ENCODE measurements around the gene HDAC4. TPM values are rescaled to one million over a fixed set of nuclear protein-coding genes. Genes with fewer than 3 reads are reported as not detected.

HDAC4 gene
- total RNA-seq, 1 experiment from 2014 or later = 40.1 TPM

GRCh38 chr2:239027391-239028252 is 373.2 kb downstream of the HDAC4 start:
- Histone ChIP-seq H3K9me3 (ENCODE audit: control insufficient read depth, insufficient read depth, low read depth, low read length) (no peaks in the 10 kb centered on the region), H3K4me1 (ENCODE audit: control insufficient read depth, insufficient read depth, low read length) (no peaks in the 10 kb centered on the region), H3K4me3 (ENCODE audit: low read depth in 2 of 2, low read length in 2 of 2) (no peak overlapping the region), H3K27me3 (ENCODE audit: control insufficient read depth, insufficient read depth, low read length) (peaks cover 5% of the 10 kb centered on the region), H3K36me3 (ENCODE audit: control insufficient read depth, insufficient read depth, low read length) (no peaks in the 10 kb centered on the region), H3K27ac (ENCODE audit: low read length) (no peak overlapping the region)
- in situ Hi-C loops (cut with HindIII; ENCODE audit: low pct_unique_long_range_greater_than_20kb, low sequenced_read_pairs) = no loop called here
- ChIA-PET CTCF (no interaction called here), POLR2A (interaction anchor here (0.5 kb wide), 1 partner anchor 90 kb away, joined by 5 read pairs; no protein-coding TSS in a partner anchor)
- intact Hi-C loops (cut with micrococcal nuclease; ENCODE audit: unreplicated experiment) = no loop called here
- BruUV-seq (replicated peaks) = no TSS peak
- DNase-seq (ENCODE audit: low read depth, low spot score) (no peak), ATAC-seq (no peak)
- TF ChIP-seq SIN3A (IDR thresholded peaks at IDR 0.05; ENCODE audit: borderline replicate concordance, insufficient read depth, low read depth, low read length) (no peak), TCF7L2 (IDR thresholded peaks at IDR 0.05; ENCODE audit: low read depth, low read length) (no peak), POLR2AphosphoS5 (IDR thresholded peaks at IDR 0.05; ENCODE audit: low read depth, low read length) (no peak), CTCF (IDR thresholded peaks at IDR 0.05) (no peak), REST (IDR thresholded peaks at IDR 0.05; ENCODE audit: insufficient read depth in 1 of 2, low read depth in 2 of 2, low read length in 1 of 2) (no peak)

GRCh38 chr2:239026711-239027361 is 374.0 kb downstream of the HDAC4 start:
- Histone ChIP-seq H3K4me3 (ENCODE audit: low read depth in 2 of 2, low read length in 2 of 2) (no peak overlapping the region), H3K36me3 (ENCODE audit: control insufficient read depth, insufficient read depth, low read length) (no peaks in the 10 kb centered on the region), H3K4me1 (ENCODE audit: control insufficient read depth, insufficient read depth, low read length) (no peaks in the 10 kb centered on the region), H3K27me3 (ENCODE audit: control insufficient read depth, insufficient read depth, low read length) (no peaks in the 10 kb centered on the region; the same call in 1 of the 2 replicates), H3K27ac (ENCODE audit: low read length) (no peak overlapping the region), H3K9me3 (ENCODE audit: control insufficient read depth, insufficient read depth, low read depth, low read length) (no peaks in the 10 kb centered on the region)
- DNase-seq (ENCODE audit: low read depth, low spot score) (no peak), ATAC-seq (no peak)
- TF ChIP-seq REST (IDR thresholded peaks at IDR 0.05; ENCODE audit: insufficient read depth in 1 of 2, low read depth in 2 of 2, low read length in 1 of 2) (no peak), CTCF (IDR thresholded peaks at IDR 0.05) (no peak), SIN3A (IDR thresholded peaks at IDR 0.05; ENCODE audit: borderline replicate concordance, insufficient read depth, low read depth, low read length) (no peak), TCF7L2 (IDR thresholded peaks at IDR 0.05; ENCODE audit: low read depth, low read length) (no peak), POLR2AphosphoS5 (IDR thresholded peaks at IDR 0.05; ENCODE audit: low read depth, low read length) (no peak)
- intact Hi-C loops (cut with micrococcal nuclease; ENCODE audit: unreplicated experiment) = no loop called here
- in situ Hi-C loops (cut with HindIII; ENCODE audit: low pct_unique_long_range_greater_than_20kb, low sequenced_read_pairs) = no loop called here
- no TSS peak for BruUV-seq (replicated peaks)
- ChIA-PET CTCF (no interaction called here), POLR2A (no interaction called here)
